ENCODE data around the gene CCDC157. TPM values are rescaled to one million over a fixed set of nuclear protein-coding genes. Genes with fewer than 3 reads are reported as not detected.

The CCDC157 gene
- polyA plus RNA-seq, 1 donor from 2014 or later, result 32.2 TPM

GRCh38 chr22:30332551-30332950 is 24.3 kb upstream of the CCDC157 start:
- Histone ChIP-seq H3K36me3 (ENCODE audit: insufficient read depth, low read length) (no peaks in the 10 kb centered on the region), H3K27ac (ENCODE audit: low read length) (no peak overlapping the region), H3K9me2 (ENCODE audit: insufficient read depth, low read length) (no peaks in the 10 kb centered on the region), H2AFZ (ENCODE audit: low read depth, low read length) (no peak overlapping the region), H3K9me3 (ENCODE audit: low read length) (no peaks in the 10 kb centered on the region), H4K20me1 (ENCODE audit: insufficient read depth) (no peaks in the 10 kb centered on the region), H3K4me2 (ENCODE audit: low read length) (no peak overlapping the region), H3F3A (ENCODE audit: insufficient read depth, low read length, poor library complexity, severe bottlenecking) (no peaks in the 10 kb centered on the region), H3K9ac (ENCODE audit: low read length) (no peak overlapping the region), H3K27me3 (ENCODE audit: insufficient read depth, low read depth, low read length) (no peaks in the 10 kb centered on the region), H3K79me2 (replicated peaks; ENCODE audit: insufficient read depth, low read length) (no peaks in the 10 kb centered on the region), H3K4me3 (ENCODE audit: low read length) (no peak overlapping the region)
- TF ChIP-seq POLR2AphosphoS5 (IDR thresholded peaks at IDR 0.05), result no peak
- no peak for TF ChIP-seq MXI1 (conservative IDR thresholded peaks at IDR 0.05; ENCODE audit: poor library complexity, severe bottlenecking)
- no peak for TF ChIP-seq SMC3 (conservative IDR thresholded peaks at IDR 0.05; ENCODE audit: poor library complexity)
- no peak for TF ChIP-seq RAD21 (conservative IDR thresholded peaks at IDR 0.05)
- no peak for TF ChIP-seq REST (IDR thresholded peaks at IDR 0.05; ENCODE audit: borderline replicate concordance)
- no peak for TF ChIP-seq EZH2 (IDR thresholded peaks at IDR 0.05; ENCODE audit: borderline replicate concordance, insufficient read depth, low read length, poor library complexity, severe bottlenecking)
- no peak for TF ChIP-seq EP300 (conservative IDR thresholded peaks at IDR 0.05; ENCODE audit: poor library complexity, severe bottlenecking)
- no peak for TF ChIP-seq TAF1 (IDR thresholded peaks at IDR 0.05; ENCODE audit: low read depth)
- TF ChIP-seq CTCF (IDR thresholded peaks at IDR 0.05; ENCODE audit: poor library complexity, severe bottlenecking), result no peak

- Histone ChIP-seq H3K27me3 (ENCODE audit: insufficient read depth, low read depth, low read length) (no peaks in the 10 kb centered on the region), H3K9me3 (ENCODE audit: low read length) (no peaks in the 10 kb centered on the region), H2AFZ (ENCODE audit: low read depth, low read length) (no peak overlapping the region), H3K79me2 (replicated peaks; ENCODE audit: insufficient read depth, low read length) (no peaks in the 10 kb centered on the region), H3K4me3 (ENCODE audit: low read length) (no peak overlapping the region), H4K20me1 (ENCODE audit: insufficient read depth) (no peaks in the 10 kb centered on the region), H3K27ac (ENCODE audit: low read length) (no peak overlapping the region), H3K4me2 (ENCODE audit: low read length) (no peak overlapping the region), H3K9ac (ENCODE audit: low read length) (no peak overlapping the region), H3K9me2 (ENCODE audit: insufficient read depth, low read length) (no peaks in the 10 kb centered on the region), H3F3A (ENCODE audit: insufficient read depth, low read length, poor library complexity, severe bottlenecking) (no peaks in the 10 kb centered on the region), H3K36me3 (ENCODE audit: insufficient read depth, low read length) (no peaks in the 10 kb centered on the region)
- no peak for TF ChIP-seq RAD21 (conservative IDR thresholded peaks at IDR 0.05)
- TF ChIP-seq EZH2 (IDR thresholded peaks at IDR 0.05; ENCODE audit: borderline replicate concordance, insufficient read depth, low read length, poor library complexity, severe bottlenecking), result no peak
- no peak for TF ChIP-seq CTCF (IDR thresholded peaks at IDR 0.05; ENCODE audit: poor library complexity, severe bottlenecking)
- no peak for TF ChIP-seq REST (IDR thresholded peaks at IDR 0.05; ENCODE audit: borderline replicate concordance)
- no peak for TF ChIP-seq SMC3 (conservative IDR thresholded peaks at IDR 0.05; ENCODE audit: poor library complexity)
- no peak for TF ChIP-seq MXI1 (conservative IDR thresholded peaks at IDR 0.05; ENCODE audit: poor library complexity, severe bottlenecking)
- TF ChIP-seq TAF1 (IDR thresholded peaks at IDR 0.05; ENCODE audit: low read depth), result no peak
- TF ChIP-seq POLR2AphosphoS5 (IDR thresholded peaks at IDR 0.05), result no peak
- no peak for TF ChIP-seq EP300 (conservative IDR thresholded peaks at IDR 0.05; ENCODE audit: poor library complexity, severe bottlenecking)
Measured at GRCh38 chr22:30332994-30333706, 23.7 kb upstream of the CCDC157 start.
